SK-N-SH treated with all-trans-retinoic acid at 6 μM for 48 hours (cell line): ENCODE measurements around the gene SCGB1D4.

ENCODE experiments used
- ATAC-seq: fragments of 200-7000 bp; cut with Tn5 transposase; 3 replicates; pipeline ENCODE4 v1.9.1; 2020; ENCODE audit warnings: mild to moderate bottlenecking, moderate library complexity
- ARNTL ChIP-seq: fragments of 450-650 bp; formaldehyde crosslinking; IDR thresholded peaks from 2 replicates; pipeline ENCODE4 v1.5.0; 2020; ENCODE audit warnings: low read depth, mild to moderate bottlenecking, moderate library complexity, borderline replicate concordance
- BACH2 ChIP-seq: fragments of 250-450 bp; sonication (Bioruptor Pico); IDR thresholded peaks from 2 replicates; pipeline ENCODE4 v1.9.0; 2021; ENCODE audit warnings: mild to moderate bottlenecking, borderline replicate concordance
- CREB5 ChIP-seq: fragments of 250-450 bp; sonication (Bioruptor Pico); IDR thresholded peaks from 2 replicates; pipeline ENCODE4 v1.5.1; 2020; ENCODE audit warnings: low read depth, mild to moderate bottlenecking, moderate library complexity
- CSRNP3 ChIP-seq: fragments of 250-450 bp; sonication (Bioruptor Pico); IDR thresholded peaks from 2 replicates; pipeline ENCODE4 v1.5.1; 2021; ENCODE audit warnings: mild to moderate bottlenecking, moderate library complexity
- ESRRG ChIP-seq: fragments of 250-450 bp; sonication (Bioruptor Pico); IDR thresholded peaks from 2 replicates; pipeline ENCODE4 v1.6.1; 2021; ENCODE audit warnings: mild to moderate bottlenecking
- GLIS3 ChIP-seq: fragments of 250-450 bp; sonication (Bioruptor Pico); IDR thresholded peaks from 2 replicates; pipeline ENCODE4 v1.5.0; 2020; ENCODE audit warnings: mild to moderate bottlenecking, moderate library complexity
- ISL1 ChIP-seq: fragments of 250-450 bp; sonication (Bioruptor Pico); IDR thresholded peaks from 2 replicates; pipeline ENCODE4 v2.1.2; 2022; ENCODE audit warnings: mild to moderate bottlenecking, moderate library complexity
- OSR1 ChIP-seq: fragments of 250-450 bp; sonication (Bioruptor Pico); IDR thresholded peaks from 2 replicates; pipeline ENCODE4 v1.8.0; 2022; ENCODE audit warnings: moderate library complexity, mild to moderate bottlenecking, inconsistent platforms
- PATZ1 ChIP-seq: fragments of 250-450 bp; sonication (Bioruptor Pico); IDR thresholded peaks from 2 replicates; pipeline ENCODE4 v1.8.0; 2020; ENCODE audit warnings: mild to moderate bottlenecking, moderate library complexity, borderline replicate concordance
- PPARA ChIP-seq: fragments of 250-450 bp; sonication (Bioruptor Pico); IDR thresholded peaks from 2 replicates; pipeline ENCODE4 v1.5.0; 2020; ENCODE audit warnings: mild to moderate bottlenecking, borderline replicate concordance
- RARB ChIP-seq: fragments of 250-450 bp; sonication (Bioruptor Pico); IDR thresholded peaks from 2 replicates; pipeline ENCODE4 v1.8.0; 2021; ENCODE audit warnings: mild to moderate bottlenecking, moderate library complexity
- SNAI2 ChIP-seq: fragments of 250-450 bp; sonication (Bioruptor Pico); IDR thresholded peaks from 2 replicates; pipeline ENCODE4 v1.5.0; 2020; ENCODE audit warnings: mild to moderate bottlenecking, moderate library complexity
- TCF4 ChIP-seq: fragments of 250-450 bp; sonication (Bioruptor Pico); IDR thresholded peaks from 2 replicates; pipeline ENCODE4 v1.8.0; 2021; ENCODE audit warnings: mild to moderate bottlenecking, moderate library complexity, borderline replicate concordance
- TOX ChIP-seq: fragments of 250-450 bp; sonication (Bioruptor Pico); IDR thresholded peaks from 2 replicates; pipeline ENCODE4 v1.8.0; 2021; ENCODE audit warnings: mild to moderate bottlenecking, moderate library complexity, borderline replicate concordance
- TSHZ2 ChIP-seq: fragments of 250-450 bp; sonication (Bioruptor Pico); IDR thresholded peaks from 2 replicates; pipeline ENCODE4 v1.5.0; 2020; ENCODE audit warnings: mild to moderate bottlenecking, moderate library complexity
- ZC3H10 ChIP-seq: fragments of 250-450 bp; sonication (Bioruptor Pico); IDR thresholded peaks from 2 replicates; pipeline ENCODE4 v1.5.1; 2021; ENCODE audit warnings: mild to moderate bottlenecking, moderate library complexity
- ZFP3 ChIP-seq: fragments of 250-450 bp; sonication (Bioruptor Pico); IDR thresholded peaks from 2 replicates; pipeline ENCODE4 v1.5.0; 2020; ENCODE audit warnings: mild to moderate bottlenecking, moderate library complexity
- ZFP30 ChIP-seq: fragments of 450-650 bp; formaldehyde crosslinking; IDR thresholded peaks from 2 replicates; pipeline ENCODE4 v1.5.0; 2022; ENCODE audit warnings: mild to moderate bottlenecking, moderate library complexity
- ZNF70 ChIP-seq: fragments of 450-650 bp; formaldehyde crosslinking; IDR thresholded peaks from 2 replicates; pipeline ENCODE4 v1.5.0; 2020; ENCODE audit warnings: mild to moderate bottlenecking, moderate library complexity
- ZNF8 ChIP-seq: fragments of 450-650 bp; formaldehyde crosslinking; IDR thresholded peaks from 2 replicates; pipeline ENCODE4 v1.5.0; 2020; ENCODE audit warnings: mild to moderate bottlenecking, moderate library complexity

The SCGB1D4 gene

GRCh38 chr11:62264004-62264403, 34.9 kb downstream of the SCGB1D4 start:
- ATAC-seq: no peak
- TF ChIP-seq PPARA (no peak), ESRRG (CRISPR knock-in tag) (no peak), PATZ1 (CRISPR knock-in tag) (no peak), ZC3H10 (CRISPR knock-in tag) (no peak), TOX (CRISPR knock-in tag) (no peak), ZNF70 (CRISPR knock-in tag) (no peak), ZFP3 (CRISPR knock-in tag) (no peak), RARB (no peak), ARNTL (CRISPR knock-in tag) (no peak), ZFP30 (no peak), OSR1 (no peak), TSHZ2 (CRISPR knock-in tag) (no peak)

- no peak for ATAC-seq
Observed at GRCh38 chr11:62260261-62260953, 38.5 kb downstream of the SCGB1D4 start.

GRCh38 chr11:62256281-62256680, 42.6 kb downstream of the SCGB1D4 start:
- TF ChIP-seq PATZ1 (CRISPR knock-in tag) (no peak), GLIS3 (CRISPR knock-in tag) (no peak), ZC3H10 (CRISPR knock-in tag) (no peak), SNAI2 (CRISPR knock-in tag) (no peak), CSRNP3 (no peak), CREB5 (CRISPR knock-in tag) (no peak), ESRRG (CRISPR knock-in tag) (no peak), OSR1 (no peak), ARNTL (CRISPR knock-in tag) (no peak), BACH2 (CRISPR knock-in tag) (no peak), TCF4 (CRISPR knock-in tag) (no peak), TOX (CRISPR knock-in tag) (no peak), ISL1 (CRISPR knock-in tag) (no peak), ZNF8 (no peak), ZFP30 (no peak)
- ATAC-seq: no peak

More at GRCh38 chr11:62260261-62260953, 38.5 kb downstream of the SCGB1D4 start:
- TF ChIP-seq OSR1 (no peak), GLIS3 (CRISPR knock-in tag) (no peak), ZFP3 (CRISPR knock-in tag) (no peak), ARNTL (CRISPR knock-in tag) (no peak), PPARA (no peak), SNAI2 (CRISPR knock-in tag) (no peak), ESRRG (CRISPR knock-in tag) (no peak), RARB (no peak)
